Bronchial epithelial cell (primary cell): ENCODE measurements around the gene NAV3. TPM values are rescaled to one million over a fixed set of nuclear protein-coding genes. Genes with fewer than 3 reads are reported as not detected.

Experiments
- DNase-seq: peaks from one replicate; pipeline ENCODE4 v3.0.0-alpha.2; 2010; ENCODE audit warnings: low read depth
- FAIRE-seq: peaks from 2 replicates; lab custom pipeline; 2011; peaks lifted over from hg19 to GRCh38; lab: Jason Lieb, UNC
- H3K27me3 ChIP-seq: 2 replicates; pipeline ENCODE4 v1.5.1; 2011; ENCODE audit warnings: low read length; ENCODE audit not compliant: control insufficient read depth, insufficient read depth
- H3K36me3 ChIP-seq: 2 replicates; pipeline ENCODE4 v1.5.1; 2011; ENCODE audit warnings: low read length; ENCODE audit not compliant: control insufficient read depth, insufficient read depth
- H3K4me3 ChIP-seq: 2 replicates; pipeline ENCODE4 v1.5.1; 2011; ENCODE audit warnings: mild to moderate bottlenecking, low read depth, low read length, control low read depth
- total RNA-seq: library from RNA; depleted of rRNA; stranded (reverse); fragments of >200 nt; gene quantifications from 2 replicates; pipeline ENCODE4 v1.2.1, GENCODE V29; 2014
- TF ChIP-seq, protein P1 (sequence below): IDR thresholded peaks from 2 replicates; pipeline ENCODE4 v1.5.1; 2011; ENCODE audit warnings: mild to moderate bottlenecking, moderate library complexity, low read length, control low read depth, inconsistent platforms; ENCODE audit not compliant: insufficient read depth, severe bottlenecking

The NAV3 gene
- total RNA-seq, 1 donor from 2014 or later = 1.6 TPM

DNA sequence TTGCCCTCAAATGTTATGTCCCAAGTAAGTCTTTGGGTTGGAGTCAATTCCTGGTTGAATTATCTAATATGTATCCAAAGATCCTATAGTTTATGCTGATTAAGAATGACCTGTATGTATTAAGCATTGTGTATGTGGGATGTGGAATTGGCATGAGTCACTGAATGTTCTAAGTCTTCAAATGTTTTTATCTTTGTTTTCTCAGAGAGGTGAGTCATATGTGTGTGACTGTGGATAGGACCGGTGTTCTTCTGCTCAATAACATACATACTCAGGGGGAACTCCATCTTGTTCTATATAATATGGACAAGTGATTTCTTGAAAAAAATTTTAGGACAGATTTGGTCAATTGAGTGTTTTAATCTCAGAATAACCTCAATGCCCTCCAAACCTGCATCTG lies 57.9 kb downstream of the NAV3 start:
- H3K4me3 ChIP-seq = no peak overlapping the region
- TF ChIP-seq, protein P1, sequence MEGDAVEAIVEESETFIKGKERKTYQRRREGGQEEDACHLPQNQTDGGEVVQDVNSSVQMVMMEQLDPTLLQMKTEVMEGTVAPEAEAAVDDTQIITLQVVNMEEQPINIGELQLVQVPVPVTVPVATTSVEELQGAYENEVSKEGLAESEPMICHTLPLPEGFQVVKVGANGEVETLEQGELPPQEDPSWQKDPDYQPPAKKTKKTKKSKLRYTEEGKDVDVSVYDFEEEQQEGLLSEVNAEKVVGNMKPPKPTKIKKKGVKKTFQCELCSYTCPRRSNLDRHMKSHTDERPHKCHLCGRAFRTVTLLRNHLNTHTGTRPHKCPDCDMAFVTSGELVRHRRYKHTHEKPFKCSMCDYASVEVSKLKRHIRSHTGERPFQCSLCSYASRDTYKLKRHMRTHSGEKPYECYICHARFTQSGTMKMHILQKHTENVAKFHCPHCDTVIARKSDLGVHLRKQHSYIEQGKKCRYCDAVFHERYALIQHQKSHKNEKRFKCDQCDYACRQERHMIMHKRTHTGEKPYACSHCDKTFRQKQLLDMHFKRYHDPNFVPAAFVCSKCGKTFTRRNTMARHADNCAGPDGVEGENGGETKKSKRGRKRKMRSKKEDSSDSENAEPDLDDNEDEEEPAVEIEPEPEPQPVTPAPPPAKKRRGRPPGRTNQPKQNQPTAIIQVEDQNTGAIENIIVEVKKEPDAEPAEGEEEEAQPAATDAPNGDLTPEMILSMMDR = no peak
- H3K36me3 ChIP-seq = no peaks in the 10 kb centered on the region
- DNase-seq = peak; percentile 98
- no peak for FAIRE-seq
- no peaks in the 10 kb centered on the region for H3K27me3 ChIP-seq

DNA sequence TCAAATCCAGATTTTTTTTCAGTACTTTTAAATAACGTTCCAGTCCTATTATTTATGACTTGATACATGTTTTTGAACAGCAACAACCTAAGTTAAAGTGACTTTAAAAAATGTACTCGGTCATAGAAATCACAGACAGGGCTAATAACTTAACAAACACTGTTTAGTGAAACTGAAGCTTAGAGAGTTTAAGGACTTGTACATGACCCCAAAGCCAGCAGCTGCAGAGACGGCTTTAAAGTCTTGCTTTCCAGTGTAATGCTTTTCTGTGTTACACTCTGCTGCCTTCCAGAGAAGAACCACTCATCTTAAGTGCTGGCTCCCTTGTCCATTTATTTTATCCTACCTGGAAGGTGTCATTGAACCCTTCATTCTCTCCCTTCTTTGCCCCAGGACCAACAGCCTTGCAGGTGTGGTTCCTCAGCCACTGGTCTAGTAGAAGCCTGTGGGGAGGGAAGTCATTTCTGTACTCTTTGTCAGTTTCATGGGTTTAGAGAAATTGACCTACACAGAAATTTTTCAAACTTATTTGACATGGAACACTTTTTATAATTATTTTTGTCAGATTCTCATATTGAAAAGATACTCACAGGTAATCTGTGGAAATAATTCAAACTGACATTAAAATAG lies 60.9 kb downstream of the NAV3 start:
- no peaks in the 10 kb centered on the region for H3K27me3 ChIP-seq
- DNase-seq (no peak), FAIRE-seq (no peak)
- H3K36me3 ChIP-seq = no peaks in the 10 kb centered on the region
- H3K4me3 ChIP-seq = no peak overlapping the region
- TF ChIP-seq, protein P1 = no peak

DNA sequence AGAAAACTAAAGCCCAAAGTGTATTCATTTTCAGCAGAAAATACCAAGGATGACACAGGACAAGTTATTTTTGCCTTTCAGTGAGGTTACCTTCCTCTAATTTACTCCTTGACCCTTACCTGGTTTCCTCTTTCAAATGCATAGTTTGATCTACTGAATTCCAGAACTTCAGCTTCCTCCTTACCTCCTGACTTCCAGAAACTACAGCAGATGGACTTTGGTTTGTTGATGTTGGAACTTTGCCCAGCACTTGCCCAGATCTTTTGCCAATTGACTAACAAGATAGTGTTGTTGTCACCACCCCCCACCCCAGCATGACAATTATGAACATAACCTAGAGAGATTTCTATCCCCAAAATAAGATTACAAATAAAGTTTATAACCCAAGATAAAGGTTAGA lies 63.2 kb downstream of the NAV3 start:
- DNase-seq (peak; percentile 33), FAIRE-seq (no peak)
- TF ChIP-seq, protein P1 = no peak
- Histone ChIP-seq H3K36me3 (no peaks in the 10 kb centered on the region), H3K27me3 (no peaks in the 10 kb centered on the region), H3K4me3 (no peak overlapping the region)

DNA sequence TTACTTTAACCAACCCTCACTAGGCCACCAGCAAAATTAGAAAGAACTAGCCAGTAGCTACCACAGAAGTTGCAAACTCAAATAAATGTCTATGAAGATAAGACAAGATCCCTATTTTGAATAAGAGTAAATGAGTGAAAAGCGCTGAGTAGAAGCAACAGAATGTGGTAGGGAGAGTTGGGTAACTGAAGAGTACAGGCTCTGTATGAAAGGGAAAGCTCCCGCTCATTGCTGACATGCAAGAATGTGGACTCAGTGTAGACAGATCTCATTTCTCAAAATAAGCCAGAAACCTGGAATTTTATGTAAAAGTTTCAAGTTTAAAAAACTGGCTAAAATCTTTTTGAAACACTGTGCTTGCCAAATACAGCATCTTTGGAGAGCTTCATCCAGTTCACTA lies 63.9 kb downstream of the NAV3 start:
- Histone ChIP-seq H3K36me3 (no peaks in the 10 kb centered on the region), H3K27me3 (no peaks in the 10 kb centered on the region), H3K4me3 (no peak overlapping the region)
- DNase-seq (no peak), FAIRE-seq (no peak)
- TF ChIP-seq, protein P1 = no peak

DNA sequence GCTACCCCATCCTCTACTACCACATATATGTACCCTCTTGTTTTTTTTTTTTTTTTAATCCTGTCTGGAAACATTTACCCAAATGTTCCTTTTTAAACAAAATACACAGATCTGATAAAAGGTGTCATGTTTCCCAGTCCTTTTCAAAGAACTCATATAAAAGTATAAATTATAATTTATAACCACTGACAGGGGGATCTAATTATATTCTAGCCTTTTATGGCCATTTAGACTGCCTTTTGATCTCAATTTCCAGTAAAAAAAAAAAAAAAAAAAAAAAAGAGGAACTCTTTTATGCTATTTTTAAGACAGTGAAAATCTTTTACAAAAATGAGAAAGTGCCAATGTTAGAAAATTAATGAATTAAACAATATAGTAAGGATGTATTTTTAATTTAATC lies 65.0 kb downstream of the NAV3 start:
- Histone ChIP-seq H3K36me3 (no peaks in the 10 kb centered on the region), H3K27me3 (no peaks in the 10 kb centered on the region), H3K4me3 (no peak overlapping the region)
- TF ChIP-seq, protein P1 = no peak
- FAIRE-seq = no peak
- DNase-seq = no peak

DNA sequence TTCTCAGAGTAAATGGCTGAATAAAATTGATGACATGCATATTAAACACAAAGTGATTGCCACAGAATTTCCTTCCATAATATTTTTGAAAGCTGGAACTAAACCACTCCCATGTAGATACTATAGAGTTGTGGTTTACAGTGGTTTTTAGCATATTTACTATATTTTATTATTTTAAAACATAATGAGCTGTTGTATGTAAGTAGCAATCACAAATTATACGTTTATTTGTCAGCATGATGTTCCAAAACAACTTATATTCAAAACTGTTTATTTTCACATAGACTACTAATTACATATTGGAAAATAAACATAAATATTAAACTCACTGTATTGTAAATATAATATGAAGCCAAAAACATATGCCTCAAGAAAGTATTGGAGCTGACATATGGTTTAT lies 77.2 kb downstream of the NAV3 start:
- TF ChIP-seq, protein P1 = no peak
- no peaks in the 10 kb centered on the region for H3K36me3 ChIP-seq
- DNase-seq = no peak
- H3K4me3 ChIP-seq = no peak overlapping the region
- no peaks in the 10 kb centered on the region for H3K27me3 ChIP-seq
- FAIRE-seq = no peak
